Mesothelial cell of epicardium (in vitro differentiated cells): ENCODE data around the gene RNGTT. TPM values are rescaled to one million over a fixed set of nuclear protein-coding genes. Genes with fewer than 3 reads are reported as not detected.

Experiments
- DNase-seq, 2 experiments: peaks; one replicate each; pipeline ENCODE4 v3.0.0; 2021; ENCODE audit warnings: low spot score in 2 of 2; ENCODE audit not compliant: unreplicated experiment in 2 of 2
- H3K27ac Mint-ChIP-seq: 2 replicates; pipeline ENCODE4 v1.8.0; 2021; ENCODE audit warnings: mixed read lengths
- H3K27me3 Mint-ChIP-seq: 2 replicates; pipeline ENCODE4 v1.8.0; 2021; ENCODE audit warnings: low read depth, mixed read lengths
- H3K36me3 Mint-ChIP-seq: 2 replicates; pipeline ENCODE4 v1.8.0; 2021; ENCODE audit warnings: mixed read lengths
- H3K4me1 Mint-ChIP-seq: 2 replicates; pipeline ENCODE4 v1.8.0; 2021; ENCODE audit warnings: mixed read lengths
- H3K4me3 Mint-ChIP-seq: 2 replicates; pipeline ENCODE4 v1.8.0; 2021; ENCODE audit warnings: mild to moderate bottlenecking, moderate library complexity, mixed read lengths
- H3K9me3 Mint-ChIP-seq: 2 replicates; pipeline ENCODE4 v1.8.0; 2021; ENCODE audit warnings: mixed read lengths
- CTCF ChIP-seq: fragments of 200-600 bp; sonication (generic); IDR thresholded peaks from one replicate; pipeline ENCODE4 v1.5.0; 2021; ENCODE audit warnings: antibody characterized with exemption; ENCODE audit not compliant: unreplicated experiment
- total RNA-seq: library from RNA; stranded (reverse); gene quantifications from 3 replicates; pipeline ENCODE4 v1.2.1, GENCODE V29; 2021

The RNGTT gene
- total RNA-seq, 1 donor from 2014 or later: 16.5 TPM

DNA sequence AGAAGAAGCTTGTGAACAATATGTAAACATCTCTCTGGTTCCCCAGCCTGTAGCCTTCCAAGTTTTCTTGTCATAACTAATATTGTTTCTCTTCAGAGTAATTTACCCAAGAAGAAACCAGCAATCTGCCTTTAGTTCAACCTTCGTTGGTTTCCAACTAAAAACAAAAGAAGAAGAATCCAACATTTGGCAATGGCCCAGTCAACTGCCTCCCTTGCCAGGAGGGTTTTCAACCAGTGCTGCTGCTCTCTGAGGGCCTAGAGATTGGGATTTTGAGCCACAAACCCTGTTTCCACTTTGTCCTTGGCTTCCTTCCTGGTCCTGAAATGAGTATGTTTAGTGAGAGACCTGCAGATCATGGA is 401.5 kb downstream of the RNGTT start:
- H3K4me3 Mint-ChIP-seq: no peak overlapping the region
- no peaks in the 10 kb centered on the region for H3K4me1 Mint-ChIP-seq
- H3K9me3 Mint-ChIP-seq: no peaks in the 10 kb centered on the region
- no peaks in the 10 kb centered on the region for H3K36me3 Mint-ChIP-seq
- H3K27ac Mint-ChIP-seq: no peak overlapping the region
- H3K27me3 Mint-ChIP-seq: peaks cover 2% of the 10 kb centered on the region
- no peak for TF ChIP-seq CTCF
- DNase-seq: no peak

GRCh38 chr6:88561034-88561953 is 402.1 kb downstream of the RNGTT start:
- Mint-ChIP-seq H3K4me1 (no peaks in the 10 kb centered on the region), H3K4me3 (no peak overlapping the region), H3K27me3 (peaks cover 2% of the 10 kb centered on the region), H3K36me3 (no peaks in the 10 kb centered on the region), H3K9me3 (no peaks in the 10 kb centered on the region), H3K27ac (no peak overlapping the region)
- no peak for DNase-seq
- no peak for TF ChIP-seq CTCF

Other genes starting within 250 kb of the RNGTT start
- 184 to 206 TPM (median 190 TPM) in 3 replicates for gene PNRC1, start 117.1 kb upstream of the RNGTT start, total RNA-seq
- 11.5 to 14.7 TPM (median 12.4 TPM) in 3 replicates for gene SRSF12, start 154.5 kb upstream of the RNGTT start, total RNA-seq
- 13.0 to 13.8 TPM (median 13.7 TPM) in 3 replicates for gene PM20D2, start 182.4 kb upstream of the RNGTT start, total RNA-seq